ENCODE measurements around the gene ECM1.

ECM1 gene

DNA sequence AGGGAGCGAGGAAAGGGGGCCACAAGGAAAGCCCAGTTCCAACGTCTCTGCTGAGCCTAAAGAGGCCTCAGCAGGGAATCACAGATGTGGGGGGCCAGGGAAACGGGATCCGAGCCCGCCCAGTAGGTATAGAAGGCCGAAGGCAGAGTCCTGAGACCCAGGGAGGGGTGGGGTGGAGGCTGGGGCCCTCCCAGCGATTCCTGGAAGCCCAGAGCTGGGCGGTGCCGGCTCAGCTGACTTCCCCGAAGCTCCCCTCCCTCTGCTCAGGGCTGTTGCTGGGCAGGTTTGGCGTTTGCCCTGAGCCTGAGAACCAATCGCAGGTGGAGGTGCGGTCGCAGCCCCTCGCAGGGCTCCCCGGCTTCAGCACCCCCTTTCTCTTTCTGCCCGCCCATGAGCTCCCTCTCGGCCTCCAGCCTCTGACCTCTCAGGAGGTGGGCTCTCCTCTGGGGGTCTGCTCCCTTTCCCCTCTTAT is 54.1 kb downstream of the ECM1 start:
- Histone ChIP-seq H4K20me1 (ENCODE audit: low read depth, low read length) (no peaks in the 10 kb centered on the region), H3K27me3 (ENCODE audit: low read length) (no peaks in the 10 kb centered on the region), H3K9ac (ENCODE audit: low read length) (peak overlapping the region; percentile 70), H3K4me2 (ENCODE audit: low read depth, low read length, poor library complexity, severe bottlenecking) (peak overlapping the region; percentile 97), H3K9me3 (ENCODE audit: insufficient read depth, low read length) (no peaks in the 10 kb centered on the region), H3K9me2 (replicated peaks; ENCODE audit: insufficient read depth, low read length) (no peaks in the 10 kb centered on the region), H2AFZ (ENCODE audit: low read depth, low read length, severe bottlenecking) (peak overlapping the region; percentile 69), H3K4me3 (ENCODE audit: insufficient read depth, low read length, poor library complexity, severe bottlenecking) (peak overlapping the region; percentile 56), H3K27ac (ENCODE audit: low read depth, low read length) (peak overlapping the region; percentile 99), H3K79me2 (ENCODE audit: insufficient read depth, low read length) (peaks cover 15% of the 10 kb centered on the region; the same call in 1 of the 2 replicates), H3K36me3 (ENCODE audit: low read length) (no peaks in the 10 kb centered on the region), H3F3A (ENCODE audit: insufficient read depth) (peaks cover 62% of the 10 kb centered on the region)
- TF ChIP-seq CTCF (IDR thresholded peaks at IDR 0.05; ENCODE audit: insufficient read depth, low read length, poor library complexity, severe bottlenecking) (no peak), EZH2phosphoT487 (conservative IDR thresholded peaks at IDR 0.05; ENCODE audit: low read length) (no peak)

GRCh38 chr1:150562446-150563339 is 54.8 kb downstream of the ECM1 start:
- H3K79me2 ChIP-seq (ENCODE audit: insufficient read depth, low read length), result peaks cover 15% of the 10 kb centered on the region; the same call in 1 of the 2 replicates
- TF ChIP-seq CTCF (IDR thresholded peaks at IDR 0.05; ENCODE audit: insufficient read depth, low read length, poor library complexity, severe bottlenecking) (no peak), EZH2phosphoT487 (conservative IDR thresholded peaks at IDR 0.05; ENCODE audit: low read length) (no peak)
- peak overlapping the region; percentile 70 for H3K9ac ChIP-seq (ENCODE audit: low read length)
- H4K20me1 ChIP-seq (ENCODE audit: low read depth, low read length), result no peaks in the 10 kb centered on the region
- no peaks in the 10 kb centered on the region for H3K9me2 ChIP-seq (replicated peaks; ENCODE audit: insufficient read depth, low read length)
- no peaks in the 10 kb centered on the region for H3K27me3 ChIP-seq (ENCODE audit: low read length)
- peak overlapping the region; percentile 56 for H3K4me3 ChIP-seq (ENCODE audit: insufficient read depth, low read length, poor library complexity, severe bottlenecking)
- H3K27ac ChIP-seq (ENCODE audit: low read depth, low read length), result peak overlapping the region; percentile 99
- H2AFZ ChIP-seq (ENCODE audit: low read depth, low read length, severe bottlenecking), result no peak overlapping the region
- no peaks in the 10 kb centered on the region for H3K9me3 ChIP-seq (ENCODE audit: insufficient read depth, low read length)
- H3K4me2 ChIP-seq (ENCODE audit: low read depth, low read length, poor library complexity, severe bottlenecking), result peak overlapping the region; percentile 97
- H3F3A ChIP-seq (ENCODE audit: insufficient read depth), result peaks cover 69% of the 10 kb centered on the region
- no peaks in the 10 kb centered on the region for H3K36me3 ChIP-seq (ENCODE audit: low read length)

Data from SU-DHL-6 (cell line).